ENCODE data around the gene SNAP47.
"Not testable (repeated sequence)": the region's sequence is repeated elsewhere in the genome, so short reads cannot be mapped to it uniquely, and the experiment has no call there.

Gene SNAP47

GRCh38 chr1:227734856-227735538 lies at the start of gene SNAP47, which contains the start of gene JMJD4:
Gene SNAP47 (plus strand): TSS chr1:227735435. CDS start chr1:227747737, 12,302 bp downstream.
Gene JMJD4 (minus strand): TSS chr1:227735302. CDS start chr1:227735273, 29 bp downstream.
- peak; percentile 90 for DNase-seq

GRCh38 chr1:227685807-227686206 lies 49.4 kb upstream of the SNAP47 start:
- no peak for DNase-seq

- DNase-seq: no peak
Measured at GRCh38 chr1:227697321-227697864, 37.8 kb upstream of the SNAP47 start.

GRCh38 chr1:227701631-227702030 lies 33.6 kb upstream of the SNAP47 start:
- DNase-seq: not testable (repeated sequence)

- no peak for DNase-seq
Measured at GRCh38 chr1:227707846-227708245, 27.4 kb upstream of the SNAP47 start.

GRCh38 chr1:227709451-227709850 lies 25.8 kb upstream of the SNAP47 start:
- DNase-seq: no peak

GRCh38 chr1:227710474-227710873 lies 24.8 kb upstream of the SNAP47 start:
- not testable (repeated sequence) for DNase-seq

- no peak for DNase-seq
Measured at GRCh38 chr1:227712648-227713047, 22.6 kb upstream of the SNAP47 start.

- DNase-seq: no peak
Measured at GRCh38 chr1:227718932-227719331, 16.3 kb upstream of the SNAP47 start.

GRCh38 chr1:227723474-227723873 lies 11.8 kb upstream of the SNAP47 start:
- DNase-seq: no peak

GRCh38 chr1:227725046-227725445 lies 10.2 kb upstream of the SNAP47 start:
- no peak for DNase-seq

- no peak for DNase-seq
Measured at GRCh38 chr1:227726318-227726717, 8.9 kb upstream of the SNAP47 start.

- DNase-seq: no peak
Measured at GRCh38 chr1:227726924-227727599, 8.2 kb upstream of the SNAP47 start.

GRCh38 chr1:227728059-227728891 lies 7.0 kb upstream of the SNAP47 start:
- DNase-seq: peak; percentile 75

- DNase-seq: no peak
Measured at GRCh38 chr1:227728892-227729143, 6.4 kb upstream of the SNAP47 start.

- no peak for DNase-seq
Measured at GRCh38 chr1:227729144-227729880, 5.9 kb upstream of the SNAP47 start.

GRCh38 chr1:227729881-227730629 lies 5.2 kb upstream of the SNAP47 start:
- peak; percentile 42 for DNase-seq

- no peak for DNase-seq
Measured at GRCh38 chr1:227730630-227731151, 4.5 kb upstream of the SNAP47 start.

GRCh38 chr1:227731241-227731677 lies 4.0 kb upstream of the SNAP47 start:
- DNase-seq: no peak

GRCh38 chr1:227731696-227732585 lies 3.3 kb upstream of the SNAP47 start:
- no peak for DNase-seq

Data from stimulated activated CD4-positive, alpha-beta T cell treated with anti-CD3 and anti-CD28 coated beads, Interleukin-12 subunit alpha, Interleukin-12 subunit beta, amount 100 ng/mL, for 4 hours (primary cell).